Astrocyte (in vitro differentiated cells and primary cell): ENCODE measurements around the gene RANBP3. TPM values are rescaled to one million over a fixed set of nuclear protein-coding genes. Genes with fewer than 3 reads are reported as not detected.

Experiments used
- DNase-seq: peaks from one replicate; pipeline ENCODE4 v3.0.0-alpha.2; 2010; ENCODE audit warnings: low read depth
- FAIRE-seq: peaks from 2 replicates; lab custom pipeline; 2011; peaks lifted over from hg19 to GRCh38; lab: Jason Lieb, UNC
- H2AFZ ChIP-seq: 2 replicates; pipeline ENCODE4 v1.6.0; 2012; ENCODE audit warnings: low read depth, low read length, inconsistent platforms
- H3K27ac ChIP-seq: 2 replicates; pipeline ENCODE4 v1.5.1; 2011; ENCODE audit warnings: low read depth, low read length, inconsistent platforms
- H3K27me3 ChIP-seq: 2 replicates; pipeline ENCODE4 v1.6.0; 2011; ENCODE audit warnings: low read length, inconsistent platforms; ENCODE audit not compliant: insufficient read depth
- H3K36me3 ChIP-seq: 2 replicates; pipeline ENCODE4 v1.5.1; 2011; ENCODE audit warnings: low read length, inconsistent platforms; ENCODE audit not compliant: insufficient read depth
- H3K4me1 ChIP-seq: 2 replicates; pipeline ENCODE4 v1.5.1; 2011; ENCODE audit warnings: low read length, inconsistent platforms; ENCODE audit not compliant: insufficient read depth
- H3K4me2 ChIP-seq: 2 replicates; pipeline ENCODE4 v1.6.0; 2012; ENCODE audit warnings: low read length, inconsistent platforms
- H3K4me3 ChIP-seq: 2 replicates; pipeline ENCODE4 v1.5.1; 2011; ENCODE audit warnings: low read depth, mild to moderate bottlenecking, low read length, inconsistent platforms; ENCODE audit not compliant: insufficient read depth
- H3K79me2 ChIP-seq: 2 replicates; pipeline ENCODE4 v1.6.0; 2012; ENCODE audit warnings: mild to moderate bottlenecking, low read length, inconsistent platforms; ENCODE audit not compliant: insufficient read depth
- H3K9ac ChIP-seq: 2 replicates; pipeline ENCODE4 v1.6.0; 2012; ENCODE audit warnings: mild to moderate bottlenecking, low read length, inconsistent platforms
- H3K9me3 ChIP-seq: 2 replicates; pipeline ENCODE4 v1.5.1; 2012; ENCODE audit warnings: low read depth, mild to moderate bottlenecking, low read length, inconsistent platforms; ENCODE audit not compliant: insufficient read depth
- H4K20me1 ChIP-seq: 2 replicates; pipeline ENCODE4 v1.6.0; 2012; ENCODE audit warnings: low read length, inconsistent platforms; ENCODE audit not compliant: insufficient read depth
- H3K27ac Mint-ChIP-seq: one replicate; pipeline ENCODE4 v1.8.0; 2021; ENCODE audit warnings: mild to moderate bottlenecking, mixed read lengths; ENCODE audit not compliant: unreplicated experiment
- H3K27me3 Mint-ChIP-seq: one replicate; pipeline ENCODE4 v1.8.0; 2021; ENCODE audit warnings: low read depth, mixed read lengths; ENCODE audit not compliant: unreplicated experiment
- H3K36me3 Mint-ChIP-seq: one replicate; pipeline ENCODE4 v1.8.0; 2021; ENCODE audit warnings: low read depth, mixed read lengths; ENCODE audit not compliant: unreplicated experiment
- H3K4me1 Mint-ChIP-seq: one replicate; pipeline ENCODE4 v1.8.0; 2021; ENCODE audit warnings: low read depth, mixed read lengths; ENCODE audit not compliant: unreplicated experiment
- H3K4me3 Mint-ChIP-seq: one replicate; pipeline ENCODE4 v1.8.0; 2021; ENCODE audit warnings: mild to moderate bottlenecking, moderate library complexity, mixed read lengths; ENCODE audit not compliant: unreplicated experiment
- H3K9me3 Mint-ChIP-seq: one replicate; pipeline ENCODE4 v1.8.0; 2021; ENCODE audit warnings: mild to moderate bottlenecking, mixed read lengths; ENCODE audit not compliant: unreplicated experiment
- CTCF ChIP-seq: IDR thresholded peaks from 2 replicates; pipeline ENCODE4 v1.5.1; 2011; ENCODE audit warnings: low read depth, mild to moderate bottlenecking, inconsistent platforms, low read length, moderate library complexity; ENCODE audit not compliant: insufficient read depth
- EZH2 ChIP-seq: IDR thresholded peaks from 2 replicates; pipeline ENCODE4 v1.6.1; 2012; ENCODE audit warnings: mild to moderate bottlenecking, low read length, inconsistent platforms; ENCODE audit not compliant: insufficient read depth
- total RNA-seq: library from RNA; stranded (reverse); gene quantifications from 2 replicates; pipeline ENCODE4 v1.2.1, GENCODE V29; 2021

The RANBP3 gene
- total RNA-seq, 1 donor from 2014 or later, result 70.5 TPM

GRCh38 chr19:5913739-5914357 lies 64.1 kb downstream of the RANBP3 start, which contains the start of gene CAPS:
TSS of gene CAPS (plus strand) at chr19:5914254. CDS start at chr19:5914407, 153 bp downstream.
- DNase-seq, result peak; percentile 44
- no peak for FAIRE-seq
- H3K4me2 ChIP-seq, result peak within 1 kb of the TSS; percentile 31

DNA sequence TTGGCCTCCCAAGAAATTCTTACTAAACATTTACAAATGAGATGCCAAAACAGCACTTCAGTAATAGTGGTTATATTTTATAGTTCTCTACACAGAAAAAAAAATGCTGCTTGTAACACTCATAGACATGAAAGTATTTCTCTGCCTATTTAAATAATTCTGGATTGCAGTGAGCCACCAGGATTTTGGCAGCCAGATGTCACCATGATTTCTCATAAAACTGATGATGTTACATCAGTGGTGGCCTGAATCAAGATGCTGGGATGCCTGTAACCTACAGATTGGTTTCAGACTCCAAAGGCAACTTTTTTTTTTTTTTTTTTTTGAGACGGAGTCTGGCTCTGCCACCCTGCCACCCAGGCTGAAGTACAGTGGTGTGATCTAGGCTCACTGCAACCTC lies 66.6 kb downstream of the RANBP3 start:
- Histone ChIP-seq H3K4me2 (no peak overlapping the region), H3K4me3 (no peak overlapping the region), H3K36me3 (peaks cover 5% of the 10 kb centered on the region), H3K4me1 (peaks cover 5% of the 10 kb centered on the region), H3K9me3 (no peaks in the 10 kb centered on the region), H4K20me1 (no peaks in the 10 kb centered on the region), H2AFZ (no peak overlapping the region), H3K9ac (no peak overlapping the region), H3K27ac (no peak overlapping the region), H3K79me2 (no peaks in the 10 kb centered on the region), H3K27me3 (no peaks in the 10 kb centered on the region)
- TF ChIP-seq CTCF, result no peak
- no peak for TF ChIP-seq EZH2
- no peaks in the 10 kb centered on the region for H3K9me3 Mint-ChIP-seq
- FAIRE-seq (no peak), DNase-seq (no peak)
- H3K27me3 Mint-ChIP-seq, result no peaks in the 10 kb centered on the region
- H3K36me3 Mint-ChIP-seq, result no peaks in the 10 kb centered on the region
- H3K4me3 Mint-ChIP-seq, result no peak overlapping the region
- H3K27ac Mint-ChIP-seq, result no peak overlapping the region
- H3K4me1 Mint-ChIP-seq, result no peaks in the 10 kb centered on the region

More at GRCh38 chr19:5913739-5914357, 64.1 kb downstream of the RANBP3 start, which contains the start of gene CAPS:
- no peaks in the 10 kb centered on the region for H3K9me3 Mint-ChIP-seq
- no peaks in the 10 kb centered on the region for H3K27me3 ChIP-seq
- H3K9ac ChIP-seq, result peak within 1 kb of the TSS; percentile 46
- H3K4me1 Mint-ChIP-seq, result no peaks in the 10 kb centered on the region
- H3K36me3 Mint-ChIP-seq, result peaks cover 3% of the 10 kb centered on the region
- H3K9me3 ChIP-seq, result no peaks in the 10 kb centered on the region
- H3K4me1 ChIP-seq, result peaks cover 5% of the 10 kb centered on the region
- H3K27ac ChIP-seq, result no peak within 1 kb of the TSS
- no peaks in the 10 kb centered on the region for H4K20me1 ChIP-seq
- H3K27me3 Mint-ChIP-seq, result no peaks in the 10 kb centered on the region
- peaks cover 6% of the 10 kb centered on the region for H3K36me3 ChIP-seq
- H3K4me3 Mint-ChIP-seq, result no peak within 1 kb of the TSS
- H3K4me3 ChIP-seq, result no peak within 1 kb of the TSS
- H3K79me2 ChIP-seq, result no peaks in the 10 kb centered on the region
- TF ChIP-seq EZH2 (no peak), CTCF (no peak)
- no peak within 1 kb of the TSS for H3K27ac Mint-ChIP-seq
- H2AFZ ChIP-seq, result no peak within 1 kb of the TSS

DNA sequence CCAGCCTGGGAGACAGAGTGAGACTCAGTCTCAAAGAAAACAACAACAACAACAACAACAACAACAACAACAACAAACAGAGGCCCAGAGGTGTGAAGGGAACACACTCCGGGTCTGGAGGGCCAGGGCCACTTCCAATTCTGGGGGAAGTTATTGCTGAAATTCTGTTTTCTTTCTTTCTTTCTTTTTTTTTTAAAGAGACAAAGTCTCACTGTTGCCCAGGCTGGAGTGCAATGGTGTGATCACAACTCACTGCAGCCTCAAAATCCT lies 67.4 kb downstream of the RANBP3 start:
- Histone ChIP-seq H3K79me2 (no peaks in the 10 kb centered on the region), H3K36me3 (no peaks in the 10 kb centered on the region), H4K20me1 (no peaks in the 10 kb centered on the region), H3K9me3 (no peaks in the 10 kb centered on the region), H3K9ac (no peak overlapping the region), H3K4me2 (no peak overlapping the region), H3K4me3 (no peak overlapping the region), H2AFZ (no peak overlapping the region), H3K27ac (no peak overlapping the region), H3K4me1 (peaks cover 9% of the 10 kb centered on the region), H3K27me3 (no peaks in the 10 kb centered on the region)
- no peak for FAIRE-seq
- no peaks in the 10 kb centered on the region for H3K27me3 Mint-ChIP-seq
- no peak overlapping the region for H3K27ac Mint-ChIP-seq
- H3K4me1 Mint-ChIP-seq, result no peaks in the 10 kb centered on the region
- no peak overlapping the region for H3K4me3 Mint-ChIP-seq
- no peak for TF ChIP-seq CTCF
- no peak for TF ChIP-seq EZH2
- no peak for DNase-seq
- H3K9me3 Mint-ChIP-seq, result no peaks in the 10 kb centered on the region
- peaks cover 2% of the 10 kb centered on the region for H3K36me3 Mint-ChIP-seq
